H1 (cell line): ENCODE results near the gene C1orf87. TPM values are rescaled to one million over a fixed set of nuclear protein-coding genes. Genes with fewer than 3 reads are reported as not detected.
A peak's percentile ranks its signal among the peaks of the same experiment; 100 is the strongest.

ENCODE experiments used
- CTCF ChIA-PET: fragments of 300-600 bp; sonication (Branson Sonifier 250); formaldehyde crosslinking; loops from one replicate; lab custom pipeline; 2021; ENCODE audit not compliant: partially characterized antibody; lab: Charles Lee
- POLR2A ChIA-PET: fragments of 300-600 bp; sonication (Branson Sonifier 250); formaldehyde crosslinking; loops from one replicate; lab custom pipeline; 2021; ENCODE audit warnings: inconsistent platforms; ENCODE audit not compliant: partially characterized antibody; lab: Charles Lee
- DNase-seq, 2 experiments: peaks; one replicate each; pipeline versions ENCODE4 v3.0.0 to v3.0.0-alpha.2; 2010 to 2022; ENCODE audit warnings: low spot score in 2 of 2, low read depth in 1 of 2, mixed read lengths in 1 of 2
- FAIRE-seq: peaks from 2 replicates; lab custom pipeline; 2011; peaks lifted over from hg19 to GRCh38; lab: Jason Lieb, UNC
- H2AFZ ChIP-seq: 2 replicates; pipeline ENCODE4 v1.8.1; 2012; ENCODE audit warnings: low read length, inconsistent platforms
- H2AK5ac ChIP-seq: 2 replicates; pipeline ENCODE4 v1.6.1; 2013; ENCODE audit warnings: low read depth, low read length
- H2BK120ac ChIP-seq: replicated peaks from 2 replicates; pipeline ENCODE3; 2013; ENCODE audit warnings: low read depth, low read length, inconsistent platforms
- H2BK12ac ChIP-seq: 2 replicates; pipeline ENCODE4 v1.6.1; 2013; ENCODE audit warnings: low read depth, low read length
- H2BK15ac ChIP-seq: 2 replicates; pipeline ENCODE4 v1.6.1; 2013; ENCODE audit warnings: low read length
- H2BK20ac ChIP-seq: 2 replicates; pipeline ENCODE4 v1.6.1; 2013; ENCODE audit warnings: low read length
- H2BK5ac ChIP-seq: 2 replicates; pipeline ENCODE4 v1.6.1; 2013; ENCODE audit warnings: low read depth, low read length
- H3K14ac ChIP-seq: 2 replicates; pipeline ENCODE4 v1.6.1; 2013; ENCODE audit warnings: inconsistent platforms; ENCODE audit not compliant: insufficient read length
- H3K18ac ChIP-seq: 2 replicates; pipeline ENCODE4 v1.6.1; 2013; ENCODE audit warnings: low read length; ENCODE audit errors: extremely low read depth
- H3K23ac ChIP-seq: 2 replicates; pipeline ENCODE4 v1.6.1; 2013; ENCODE audit warnings: inconsistent platforms; ENCODE audit not compliant: insufficient read length
- H3K23me2 ChIP-seq: 2 replicates; pipeline ENCODE4 v1.6.1; 2013; ENCODE audit warnings: low read depth, low read length
- H3K27ac ChIP-seq: 2 replicates; pipeline ENCODE4 v1.6.1; 2011; ENCODE audit warnings: low read depth, low read length, inconsistent platforms
- H3K27me3 ChIP-seq, 4 experiments: replicated peaks in 1 of 4; 1 replicate in 1 of 4; 2 replicates in 3 of 4; pipeline versions ENCODE4 v1.6.1 to v1.8.1; 2011 to 2013; ENCODE audit warnings: low read length in 3 of 4, mild to moderate bottlenecking in 3 of 4, inconsistent platforms in 2 of 4, mixed read lengths in 2 of 4, moderate library complexity in 1 of 4; ENCODE audit not compliant: control insufficient read depth in 3 of 4, insufficient read depth in 3 of 4; ENCODE audit errors: extremely low read depth in 1 of 4
- H3K36me3 ChIP-seq, 4 experiments: 2 replicates each; pipeline versions ENCODE4 v1.6.1 to v1.8.1; 2011 to 2013; ENCODE audit warnings: mild to moderate bottlenecking in 4 of 4, low read length in 3 of 4, moderate library complexity in 2 of 4, control low read depth in 1 of 4, inconsistent platforms in 1 of 4; ENCODE audit not compliant: insufficient read depth in 4 of 4, control insufficient read depth in 2 of 4
- H3K4ac ChIP-seq: replicated peaks from 2 replicates; pipeline ENCODE3; 2013; ENCODE audit warnings: low read length, low read depth, mixed read lengths, inconsistent platforms; ENCODE audit not compliant: insufficient read length
- H3K4me1 ChIP-seq, 4 experiments: replicated peaks in 1 of 4; 1 replicate in 1 of 4; 2 replicates in 3 of 4; pipeline versions ENCODE4 v1.6.1 to v1.8.1; 2011 to 2013; ENCODE audit warnings: low read length in 3 of 4, inconsistent platforms in 2 of 4, mixed read lengths in 1 of 4; ENCODE audit not compliant: insufficient read depth in 4 of 4, control insufficient read depth in 3 of 4
- H3K4me2 ChIP-seq, 2 experiments: 2 replicates each; pipeline versions ENCODE4 v1.6.1 to v1.8.1; 2011 to 2013; ENCODE audit warnings: low read depth in 2 of 2, low read length in 2 of 2, control low read depth in 1 of 2, inconsistent platforms in 1 of 2, mild to moderate bottlenecking in 1 of 2; ENCODE audit not compliant: insufficient read depth in 1 of 2
- H3K4me3 ChIP-seq, 4 experiments: fragments of 200-600, 300-600 bp in 1 of 4; sonication (generic), shearing (Covaris generic), sonication (Bioruptor Twin) in 1 of 4; 2 replicates each; pipeline versions ENCODE4 v1.5.1 to v1.8.1; 2011 to 2016; ENCODE audit warnings: low read length in 4 of 4, low read depth in 3 of 4, control low read depth in 2 of 4, inconsistent platforms in 2 of 4, mild to moderate bottlenecking in 2 of 4, mixed read lengths in 1 of 4, moderate library complexity in 1 of 4; ENCODE audit not compliant: insufficient read depth in 2 of 4; ENCODE audit errors: extremely low read depth in 1 of 4
- H3K56ac ChIP-seq: replicated peaks from 2 replicates; pipeline ENCODE3; 2013; ENCODE audit warnings: low read depth, mild to moderate bottlenecking, mixed read lengths, low read length, inconsistent platforms; ENCODE audit not compliant: insufficient read length
- H3K79me1 ChIP-seq: 2 replicates; pipeline ENCODE4 v1.6.1; 2013; ENCODE audit warnings: low read depth, low read length, control low read depth
- H3K79me2 ChIP-seq, 2 experiments: 2 replicates each; pipeline versions ENCODE4 v1.6.1 to v1.8.1; 2012 to 2013; ENCODE audit warnings: low read length in 2 of 2, mild to moderate bottlenecking in 2 of 2, inconsistent platforms in 1 of 2; ENCODE audit not compliant: insufficient read depth in 2 of 2, control insufficient read depth in 1 of 2
- H3K9ac ChIP-seq, 4 experiments: replicated peaks in 1 of 4; 1 replicate in 1 of 4; 2 replicates in 3 of 4; pipeline versions ENCODE4 v1.6.1 to v1.8.1; 2011 to 2013; ENCODE audit warnings: low read depth in 3 of 4, low read length in 3 of 4, control low read depth in 2 of 4, mild to moderate bottlenecking in 2 of 4, moderate library complexity in 2 of 4, inconsistent platforms in 1 of 4; ENCODE audit errors: extremely low read depth in 1 of 4
- H3K9me3 ChIP-seq, 2 experiments: 2 replicates each; pipeline versions ENCODE4 v1.6.1 to v1.8.1; 2012 to 2013; ENCODE audit warnings: mild to moderate bottlenecking in 2 of 2, moderate library complexity in 2 of 2, control low read depth in 1 of 2, inconsistent platforms in 1 of 2, low read depth in 1 of 2, low read length in 1 of 2, mixed read lengths in 1 of 2; ENCODE audit not compliant: insufficient read depth in 2 of 2
- H4K20me1 ChIP-seq, 2 experiments: replicated peaks in 1 of 2; 2 replicates each; pipeline versions ENCODE3 to v1.8.1; 2011 to 2013; ENCODE audit warnings: inconsistent platforms in 2 of 2, low read length in 2 of 2, mild to moderate bottlenecking in 1 of 2; ENCODE audit not compliant: insufficient read depth in 2 of 2, control insufficient read depth in 1 of 2
- H4K5ac ChIP-seq: 2 replicates; pipeline ENCODE4 v1.6.1; 2013; ENCODE audit warnings: low read length, low read depth, mixed read lengths, inconsistent platforms; ENCODE audit not compliant: insufficient read length
- H4K8ac ChIP-seq: 2 replicates; pipeline ENCODE4 v1.8.0; 2013; ENCODE audit warnings: mild to moderate bottlenecking, moderate library complexity, low read length, inconsistent platforms; ENCODE audit not compliant: insufficient read depth; ENCODE audit errors: extremely low read depth
- H4K91ac ChIP-seq: replicated peaks from 2 replicates; pipeline ENCODE3; 2013; ENCODE audit warnings: low read length, mixed read lengths, inconsistent platforms; ENCODE audit not compliant: insufficient read length
- BCL11A ChIP-seq, 2 experiments: IDR thresholded peaks; one replicate each; pipeline ENCODE4 v1.6.1; 2011; ENCODE audit warnings: low read depth in 2 of 2, low read length in 2 of 2, mild to moderate bottlenecking in 2 of 2
- CBX8 ChIP-seq: fragments of 300-800, 300-1000 bp; sonication (generic); IDR thresholded peaks from 2 replicates; pipeline ENCODE4 v1.7.1; 2016; ENCODE audit warnings: low read depth, low read length, borderline replicate concordance
- EP300 ChIP-seq, 2 experiments: IDR thresholded peaks; 1 replicate in 1 of 2; 2 replicates in 1 of 2; pipeline ENCODE4 v1.6.1; 2011 to 2012; ENCODE audit warnings: low read depth in 2 of 2, low read length in 2 of 2, mild to moderate bottlenecking in 2 of 2, borderline replicate concordance in 1 of 2, inconsistent platforms in 1 of 2, moderate library complexity in 1 of 2
- RXRA ChIP-seq: IDR thresholded peaks from 2 replicates; pipeline ENCODE4 v1.6.1; 2011; ENCODE audit warnings: low read depth, mild to moderate bottlenecking, low read length, moderate library complexity; ENCODE audit not compliant: insufficient read depth
- SAP30 ChIP-seq: fragments of 300-600 bp; sonication (generic); IDR thresholded peaks from 2 replicates; pipeline ENCODE4 v1.7.1; 2012; ENCODE audit warnings: low read length, moderate library complexity, mild to moderate bottlenecking, inconsistent platforms; ENCODE audit not compliant: insufficient read depth, insufficient replicate concordance
- SIX5 ChIP-seq: IDR thresholded peaks from 2 replicates; pipeline ENCODE4 v1.6.1; 2011; ENCODE audit warnings: mild to moderate bottlenecking, low read depth, low read length
- SP2 ChIP-seq: IDR thresholded peaks from 2 replicates; pipeline ENCODE4 v1.6.1; 2012; ENCODE audit warnings: mild to moderate bottlenecking, low read length, inconsistent platforms
- TEAD4 ChIP-seq: IDR thresholded peaks from 2 replicates; pipeline ENCODE4 v1.6.1; 2012; ENCODE audit warnings: low read depth, low read length, inconsistent platforms, mixed read lengths
- WGBS, 2 experiments: shearing (Covaris generic) in 1 of 2; methylation state at CpG; one replicate each; pipeline versions ENCODE4 v1.1.6 to v1.1.7; 2013 to 2015; ENCODE audit warnings: low lambda C conversion rate in 2 of 2, mixed read lengths in 2 of 2, inconsistent platforms in 1 of 2, low coverage in 1 of 2, missing lambda C conversion rate in 1 of 2; ENCODE audit not compliant: insufficient replicate concordance in 2 of 2, insufficient coverage in 1 of 2, insufficient read length in 1 of 2; ENCODE audit errors: extremely low coverage in 1 of 2, missing lambda C conversion rate in 1 of 2; 5-methylcytosine and 5-hydroxymethylcytosine counted together
- polyA plus RNA-seq, 7 experiments: library from polyadenylated mRNA; depleted of rRNA in 3 of 7; stranded (reverse) in 5 of 7; unstranded in 2 of 7; fragments of >200 nt in 5 of 7; fragments of 200-250 nt in 2 of 7; gene quantifications; 1 replicate in 5 of 7; 2 replicates in 1 of 7; 4 replicates in 1 of 7; pipeline versions ENCODE4 v1.2.1 to v1.2.3, GENCODE V29; 2011 to 2013; ENCODE audit warnings: missing spikeins in 2 of 7, mixed read lengths in 2 of 7
- total RNA-seq: library from RNA; stranded (reverse); fragmentation: NEBNext Ultra II Directional; extraction: Animal tissue kit (Norgen Biotek cat#: 25700); gene quantifications from 2 replicates; pipeline ENCODE4 v1.2.1, GENCODE V29; 2021
- TF ChIP-seq, protein P1 (sequence below): IDR thresholded peaks from 2 replicates; pipeline ENCODE4 v1.6.1; 2011; ENCODE audit warnings: low read length, improper control_type of control experiment

Gene C1orf87
- total and polyA plus RNA-seq, 2 of the 8 experiments (the other 6 are each of a cell fraction or from before 2014, with no cell fraction given), result 0.41 TPM; not detected in 1

DNA sequence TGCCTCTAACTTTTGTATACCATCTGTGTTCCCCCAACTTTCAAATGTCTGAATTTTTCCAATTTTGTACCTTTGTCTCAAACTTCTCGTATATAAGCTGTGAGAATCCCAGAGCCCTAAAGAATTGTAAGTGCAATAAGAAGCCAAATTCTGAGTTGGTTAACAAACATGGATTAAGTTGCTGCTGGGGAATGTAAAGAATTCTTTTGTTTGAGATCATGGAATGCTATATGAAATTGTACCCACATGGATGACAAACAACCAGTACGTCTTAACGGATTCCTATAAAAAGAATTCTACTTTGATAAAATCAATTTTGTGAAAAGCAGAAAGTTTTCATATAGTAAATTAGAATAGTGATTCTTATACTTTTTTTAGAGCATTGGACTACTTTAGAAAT is 74.6 kb downstream of the C1orf87 start:
- no peaks in the 10 kb centered on the region for H3K79me2 ChIP-seq
- no peak overlapping the region for H3K23ac ChIP-seq
- no peaks in the 10 kb centered on the region for H3K23me2 ChIP-seq
- H4K20me1 ChIP-seq, result no peaks in the 10 kb centered on the region
- no peak overlapping the region for H4K5ac ChIP-seq
- no peak overlapping the region for H3K56ac ChIP-seq
- TF ChIP-seq SAP30 (no peak), SIX5 (no peak), RXRA (no peak), SP2 (no peak), CBX8 (no peak), TEAD4 (peak; percentile 59; the same call in 1 of the 2 replicates), BCL11A (IDR thresholded peaks at IDR 0.05; ENCODE audit: low read depth in 2 of 2, low read length in 2 of 2) (no peak), EP300 (IDR thresholded peaks at IDR 0.05; ENCODE audit: borderline replicate concordance in 1 of 2, low read depth in 2 of 2, low read length in 2 of 2) (no peak)
- TF ChIP-seq, protein P1, sequence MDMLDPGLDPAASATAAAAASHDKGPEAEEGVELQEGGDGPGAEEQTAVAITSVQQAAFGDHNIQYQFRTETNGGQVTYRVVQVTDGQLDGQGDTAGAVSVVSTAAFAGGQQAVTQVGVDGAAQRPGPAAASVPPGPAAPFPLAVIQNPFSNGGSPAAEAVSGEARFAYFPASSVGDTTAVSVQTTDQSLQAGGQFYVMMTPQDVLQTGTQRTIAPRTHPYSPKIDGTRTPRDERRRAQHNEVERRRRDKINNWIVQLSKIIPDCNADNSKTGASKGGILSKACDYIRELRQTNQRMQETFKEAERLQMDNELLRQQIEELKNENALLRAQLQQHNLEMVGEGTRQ, result no peak
- H2BK20ac ChIP-seq, result no peak overlapping the region
- no peak overlapping the region for H3K14ac ChIP-seq
- FAIRE-seq (no peak), DNase-seq (no peak)
- H2BK5ac ChIP-seq, result no peak overlapping the region
- H3K4me3 ChIP-seq, result no peak overlapping the region
- no peak overlapping the region for H3K27ac ChIP-seq
- no peak overlapping the region for H2AK5ac ChIP-seq
- no peak overlapping the region for H4K91ac ChIP-seq
- no peak overlapping the region for H3K4ac ChIP-seq
- H3K4me1 ChIP-seq, result peaks cover 3 to 14% (median 6%) of the 10 kb centered on the region in 4 experiments; a peak in 4 of 7 replicates
- CTCF ChIA-PET, result interaction anchor here (0.9 to 1.0 kb wide), 2 partner anchors 27 to 52 kb away, joined by 3 read pairs; no protein-coding TSS in a partner anchor
- POLR2A ChIA-PET, result interaction anchor here (1.7 kb wide), 1 partner anchor 8 kb away, joined by 3 read pairs; no protein-coding TSS in a partner anchor
- H2AFZ ChIP-seq, result no peak overlapping the region
- no peak overlapping the region for H2BK120ac ChIP-seq
- 84% methylated on average over 3 of the region's 3 CpGs; no CpG with 5 or more reads in 1 of the 2 experiments for WGBS, 2 experiments
- H3K9me3 ChIP-seq, result no peaks in the 10 kb centered on the region; a peak in 1 of 4 replicates
- H3K79me1 ChIP-seq, result no peaks in the 10 kb centered on the region
- no peak overlapping the region for H2BK15ac ChIP-seq
- no peak overlapping the region for H2BK12ac ChIP-seq
- H3K18ac ChIP-seq, result no peak overlapping the region
- H3K36me3 ChIP-seq, result no peaks in the 10 kb centered on the region
- H4K8ac ChIP-seq, result no peak overlapping the region
- H3K9ac ChIP-seq, result no peak overlapping the region
- H3K4me2 ChIP-seq, result no peak overlapping the region
- H3K27me3 ChIP-seq, result no peaks in the 10 kb centered on the region
